Measurements from ENCODE around the gene LAMP5.

Gene LAMP5

GRCh38 chr20:9506280-9506821 is 8.0 kb upstream of the LAMP5 start:
- no peak for TF ChIP-seq CTCF (IDR thresholded peaks at IDR 0.05; ENCODE audit: control extremely low read depth, extremely low read depth, low read depth, missing control alignments)
- POLR2A ChIA-PET: no interaction called here
- CTCF ChIA-PET: no interaction called here
- DNase-seq (ENCODE audit: extremely low spot score): no peak

GRCh38 chr20:9506964-9507369 is 7.4 kb upstream of the LAMP5 start:
- TF ChIP-seq CTCF (IDR thresholded peaks at IDR 0.05; ENCODE audit: control extremely low read depth, extremely low read depth, low read depth, missing control alignments): no peak
- DNase-seq (ENCODE audit: extremely low spot score): no peak
- CTCF ChIA-PET: no interaction called here
- POLR2A ChIA-PET: no interaction called here

DNA sequence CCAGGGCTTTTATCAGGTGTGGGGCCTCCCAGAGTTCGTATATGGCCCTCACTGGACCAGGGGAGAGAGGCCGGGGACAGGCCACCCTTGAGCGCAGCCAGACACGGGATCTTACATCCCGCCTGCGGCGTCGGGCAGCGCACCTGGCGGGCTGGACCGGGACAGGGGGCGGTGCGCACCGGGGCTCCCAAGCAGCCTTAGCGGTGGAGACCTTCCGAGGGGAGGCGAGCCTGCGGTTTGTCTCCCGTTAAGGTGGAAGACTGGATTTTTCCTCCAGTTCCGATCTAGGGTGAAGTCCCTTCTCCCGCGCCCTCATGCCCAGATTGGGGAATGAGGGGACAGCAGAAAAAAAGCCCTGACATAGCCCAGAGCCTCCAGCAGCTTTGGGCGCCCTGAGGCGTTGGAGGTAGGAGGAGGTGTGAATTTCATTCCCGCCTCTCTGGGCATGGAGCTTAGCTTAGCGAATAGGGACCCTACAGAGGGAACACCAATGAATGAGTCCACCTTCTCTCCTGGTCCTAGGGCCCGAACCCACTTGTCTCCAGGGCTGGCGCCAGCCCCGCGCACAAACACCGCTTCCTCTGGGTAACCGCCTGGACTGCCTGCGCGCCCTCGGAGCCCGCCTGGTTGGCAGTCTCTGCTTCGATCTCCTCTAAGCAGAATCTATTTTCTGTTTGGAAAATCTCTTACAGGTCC is 6.7 kb upstream of the LAMP5 start:
- DNase-seq (ENCODE audit: extremely low spot score): no peak
- no peak for TF ChIP-seq CTCF (IDR thresholded peaks at IDR 0.05; ENCODE audit: control extremely low read depth, extremely low read depth, low read depth, missing control alignments)
- CTCF ChIA-PET: no interaction called here
- POLR2A ChIA-PET: no interaction called here

DNA sequence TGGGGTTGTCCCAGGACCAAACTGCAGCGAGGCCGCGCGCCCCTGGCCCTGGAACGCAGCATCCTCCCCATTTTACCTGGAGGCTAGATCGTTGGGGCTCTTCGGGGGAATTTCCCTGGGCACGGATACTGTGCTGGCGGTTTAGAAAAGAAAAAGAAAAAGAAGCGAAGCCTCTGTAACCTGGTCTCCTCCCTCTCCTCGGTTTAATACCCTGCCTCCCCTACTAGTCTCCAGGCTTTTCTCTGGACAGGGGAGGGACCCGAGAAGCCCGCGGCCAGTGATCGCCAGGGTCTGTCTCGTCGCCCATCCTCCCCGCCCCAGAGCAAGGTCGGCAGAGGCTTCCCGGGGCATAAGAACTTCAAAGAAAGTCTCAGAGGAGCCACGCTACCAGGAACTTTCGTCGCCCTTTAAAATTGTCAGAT is 6.1 kb upstream of the LAMP5 start:
- no peak for DNase-seq (ENCODE audit: extremely low spot score)
- ChIA-PET POLR2A (no interaction called here), CTCF (no interaction called here)
- TF ChIP-seq CTCF (IDR thresholded peaks at IDR 0.05; ENCODE audit: control extremely low read depth, extremely low read depth, low read depth, missing control alignments): no peak

GRCh38 chr20:9508696-9509178 is 5.7 kb upstream of the LAMP5 start:
- no peak for DNase-seq (ENCODE audit: extremely low spot score)
- ChIA-PET CTCF (no interaction called here), POLR2A (no interaction called here)
- TF ChIP-seq CTCF (IDR thresholded peaks at IDR 0.05; ENCODE audit: control extremely low read depth, extremely low read depth, low read depth, missing control alignments): no peak

- no peak for TF ChIP-seq CTCF (IDR thresholded peaks at IDR 0.05; ENCODE audit: control extremely low read depth, extremely low read depth, low read depth, missing control alignments)
- no peak for DNase-seq (ENCODE audit: extremely low spot score)
- POLR2A ChIA-PET: no interaction called here
- CTCF ChIA-PET: no interaction called here
Measured at GRCh38 chr20:9509246-9509645, 5.1 kb upstream of the LAMP5 start.
